ENCODE measurements around the gene MBNL3.
"Not testable (repeated sequence)": the region's sequence is repeated elsewhere in the genome, so short reads cannot be mapped to it uniquely, and the experiment has no call there.

The MBNL3 gene

DNA sequence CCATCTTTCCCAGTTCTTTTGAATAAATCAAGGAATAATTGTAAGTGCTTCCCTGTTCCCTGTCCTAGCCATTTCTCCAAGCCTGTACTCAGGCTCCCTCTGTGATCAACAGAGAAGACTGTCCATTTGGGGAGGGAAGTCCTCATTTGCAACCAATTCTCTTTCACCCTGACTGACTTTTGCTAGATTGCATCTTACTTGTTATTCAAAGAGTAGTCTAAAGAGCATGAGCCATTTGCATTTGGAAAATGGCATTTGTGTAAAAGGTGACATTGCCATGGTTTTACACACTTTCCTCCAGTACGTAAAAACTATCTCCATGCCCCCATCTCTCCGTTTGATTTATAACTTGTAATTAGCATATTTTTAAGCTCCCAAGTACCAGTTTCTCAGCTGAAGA, 110.6 kb downstream of the MBNL3 start:
- no peak for DNase-seq (ENCODE audit: low read depth in 2 of 2)

DNA sequence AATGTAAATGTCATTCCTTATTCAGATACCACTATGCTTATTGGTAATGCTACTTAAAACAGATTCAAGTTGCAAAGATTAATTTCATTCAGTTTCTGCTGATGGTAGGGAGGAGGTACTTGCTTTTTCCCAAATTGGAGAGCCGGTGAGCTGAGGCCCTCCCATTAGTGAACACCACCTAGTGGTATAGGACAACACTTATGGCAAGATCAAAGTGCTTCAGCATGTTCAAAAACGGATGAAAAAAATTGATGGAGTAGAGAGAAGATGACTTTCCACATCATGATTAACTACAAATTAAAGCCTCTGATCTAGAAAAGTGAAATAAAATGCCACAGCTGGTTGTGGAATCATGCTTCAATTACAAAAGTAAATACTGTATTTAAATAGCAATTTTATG, 112.9 kb downstream of the MBNL3 start:
- no peak for DNase-seq (ENCODE audit: low read depth in 2 of 2)

DNA sequence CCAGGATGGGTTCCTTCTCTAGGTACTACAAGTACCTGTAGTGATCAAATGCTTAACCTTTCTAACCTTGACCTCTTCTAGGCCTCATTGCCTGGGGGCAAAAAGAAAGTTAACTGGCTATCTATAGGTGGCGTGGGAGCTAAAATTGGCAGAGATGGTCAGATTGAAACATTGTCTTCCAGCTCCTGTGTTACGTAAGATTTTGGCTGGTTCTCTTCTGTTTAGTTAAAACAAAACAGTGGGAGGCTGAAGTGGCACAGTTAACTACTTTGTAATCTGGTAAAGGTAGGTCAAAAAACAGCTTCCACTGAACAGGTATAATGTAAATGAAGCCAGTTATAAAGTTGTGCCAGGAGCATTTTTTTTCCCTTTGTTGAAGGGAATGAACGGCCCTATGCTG, 115.2 kb downstream of the MBNL3 start:
- no peak for DNase-seq (ENCODE audit: low read depth in 2 of 2)

DNA sequence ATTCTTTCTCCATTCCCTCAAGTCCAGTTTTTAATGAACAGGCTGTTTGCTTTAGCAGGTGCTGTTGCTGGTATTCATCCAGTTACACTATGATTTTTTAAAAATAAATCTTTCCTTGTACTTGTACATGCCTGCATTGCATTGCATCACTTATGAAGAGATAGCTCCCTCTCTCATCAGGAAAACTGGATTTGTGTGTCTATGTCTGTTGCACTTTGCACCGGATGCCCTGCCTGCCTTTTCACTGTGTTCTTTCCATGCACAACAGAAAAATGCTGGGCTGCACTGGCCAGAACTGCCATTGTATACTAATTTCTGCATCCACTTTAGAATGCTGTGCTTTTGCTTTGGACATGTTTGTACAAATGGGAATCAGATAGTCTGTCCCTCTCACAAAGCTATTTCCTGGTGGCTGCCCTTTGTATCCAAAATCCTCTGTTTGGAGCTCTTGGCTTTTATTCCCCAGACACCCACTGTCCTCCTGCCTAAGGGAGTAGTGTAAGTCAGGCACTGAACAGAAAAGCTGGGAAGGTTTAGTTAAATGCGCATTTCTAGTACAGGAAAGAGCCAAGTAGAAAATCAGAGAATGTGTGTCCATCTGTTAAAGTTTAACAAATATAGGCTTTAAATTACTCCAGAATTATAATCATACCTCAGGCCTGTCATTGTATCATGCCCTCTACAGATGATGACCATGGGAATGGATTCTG, 119.1 kb downstream of the MBNL3 start:
- no peak for DNase-seq (ENCODE audit: low read depth in 2 of 2)

DNA sequence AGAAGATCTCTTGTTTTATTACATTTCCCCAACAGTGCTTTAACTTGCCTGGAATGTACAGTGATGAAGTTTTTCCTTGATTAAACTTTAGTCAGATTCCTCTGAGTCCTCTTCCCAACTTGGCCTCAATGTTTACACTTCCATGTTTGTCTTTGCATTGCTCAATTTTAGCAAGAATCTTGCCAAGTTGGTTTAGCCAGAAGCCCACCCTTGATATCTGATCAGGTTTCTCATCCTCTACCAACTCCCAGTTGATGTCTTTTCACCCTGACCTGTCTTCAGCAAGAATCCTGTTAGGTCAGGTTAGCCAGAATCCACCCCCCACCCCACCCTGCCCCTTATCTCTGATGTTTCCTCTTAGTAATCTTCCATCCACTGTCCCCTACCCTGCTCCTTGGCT, 120.9 kb downstream of the MBNL3 start:
- no peak for DNase-seq (ENCODE audit: low read depth in 2 of 2)

DNA sequence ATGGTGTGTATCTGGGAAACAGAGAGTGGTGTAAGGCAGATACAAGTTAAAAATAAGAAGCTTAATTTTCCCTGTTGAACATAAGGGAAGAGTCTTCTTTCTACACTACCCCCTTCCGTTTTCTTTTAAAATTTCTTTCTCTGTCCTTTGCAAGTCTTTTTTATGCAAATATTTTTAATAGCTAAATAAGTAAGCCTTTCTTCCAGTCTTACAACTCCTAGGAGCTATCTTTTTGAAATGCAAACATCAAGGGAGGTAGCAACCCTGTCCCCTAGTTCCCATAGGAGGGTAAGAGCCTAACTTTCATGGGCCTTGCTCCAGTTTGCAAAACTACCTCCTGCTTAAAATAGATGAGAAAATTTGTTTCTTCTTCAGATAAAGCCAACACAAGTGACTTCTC, 121.5 kb downstream of the MBNL3 start:
- DNase-seq (ENCODE audit: low read depth in 2 of 2), result no peak

DNA sequence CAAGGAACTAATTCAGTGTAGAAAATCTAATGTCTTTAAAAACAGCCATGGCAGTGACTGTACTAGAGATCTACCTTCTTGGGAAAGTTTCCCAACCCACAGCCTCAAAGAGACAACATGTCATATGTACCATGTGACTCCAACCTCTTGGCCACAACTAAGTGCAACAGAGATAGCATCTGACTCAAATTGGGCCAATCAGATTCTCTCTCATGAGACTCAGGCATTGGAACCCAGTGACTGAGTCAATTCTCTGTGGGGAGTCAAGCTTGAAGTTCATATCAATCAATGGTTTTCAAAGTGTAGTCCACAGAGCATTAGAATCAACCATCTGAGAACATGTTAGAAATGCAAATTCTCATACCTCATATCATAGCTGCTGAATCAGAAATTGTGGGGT, 123.3 kb downstream of the MBNL3 start:
- DNase-seq (ENCODE audit: low read depth in 2 of 2), result no peak

DNA sequence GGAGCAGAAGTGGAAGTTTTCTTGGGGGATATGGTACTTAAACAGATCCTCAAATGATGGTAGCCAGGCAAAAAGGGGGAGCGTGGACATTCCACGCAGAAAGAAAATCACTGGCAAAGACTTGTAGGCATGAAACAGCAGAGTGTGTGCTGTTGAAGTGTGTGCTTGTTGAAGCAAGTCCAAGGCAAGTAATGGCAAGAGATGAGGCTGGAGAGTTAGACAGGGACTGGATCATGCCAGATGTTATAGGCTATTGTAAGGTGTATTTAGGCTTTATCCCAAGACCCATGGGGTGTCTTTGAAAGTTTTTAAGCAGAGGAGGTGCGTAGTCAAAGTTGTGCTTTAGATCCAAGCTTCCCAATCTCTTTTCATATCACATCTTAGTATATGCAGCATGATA, 124.5 kb downstream of the MBNL3 start:
- DNase-seq (ENCODE audit: low read depth in 2 of 2), result no peak

DNA sequence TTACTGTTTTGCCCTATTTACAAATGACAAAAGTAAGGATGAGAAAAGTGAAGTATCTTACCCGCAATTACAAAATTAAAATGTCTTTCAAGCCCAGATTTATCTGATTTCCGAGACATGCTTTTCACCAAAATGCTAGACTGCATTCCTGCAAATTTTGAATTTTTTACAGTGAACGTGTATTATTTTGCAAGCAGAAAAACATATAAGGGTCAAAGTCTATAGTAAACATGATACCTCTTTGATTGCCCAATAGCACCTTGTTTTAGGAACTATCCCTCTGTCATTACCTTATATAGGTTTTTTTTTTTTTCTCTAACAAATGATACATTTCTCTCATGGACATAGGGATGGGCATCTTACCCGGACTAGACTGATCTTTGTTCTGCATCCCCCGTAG, 135.4 kb downstream of the MBNL3 start:
- DNase-seq (ENCODE audit: low read depth in 2 of 2), result no peak

DNA sequence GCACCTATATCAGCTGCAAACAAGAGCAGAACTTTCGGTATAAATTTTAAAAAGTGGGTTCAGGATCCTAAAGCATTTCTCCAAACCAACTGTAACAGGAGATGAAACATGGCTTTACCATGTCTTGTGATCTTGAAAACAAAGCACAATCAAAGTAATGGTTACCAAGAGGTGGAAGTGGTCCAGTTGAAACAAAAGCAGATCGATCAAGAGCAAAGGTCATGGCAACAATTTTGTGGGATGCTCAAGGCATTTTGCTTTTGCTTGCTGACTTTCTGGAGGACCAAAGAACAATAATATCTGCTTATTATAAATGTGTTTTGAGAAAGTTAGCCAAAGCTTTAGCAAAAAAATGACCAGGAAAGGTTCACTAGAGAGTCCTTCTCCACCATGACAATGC, 152.7 kb downstream of the MBNL3 start:
- no peak for DNase-seq (ENCODE audit: low read depth in 2 of 2)

DNA sequence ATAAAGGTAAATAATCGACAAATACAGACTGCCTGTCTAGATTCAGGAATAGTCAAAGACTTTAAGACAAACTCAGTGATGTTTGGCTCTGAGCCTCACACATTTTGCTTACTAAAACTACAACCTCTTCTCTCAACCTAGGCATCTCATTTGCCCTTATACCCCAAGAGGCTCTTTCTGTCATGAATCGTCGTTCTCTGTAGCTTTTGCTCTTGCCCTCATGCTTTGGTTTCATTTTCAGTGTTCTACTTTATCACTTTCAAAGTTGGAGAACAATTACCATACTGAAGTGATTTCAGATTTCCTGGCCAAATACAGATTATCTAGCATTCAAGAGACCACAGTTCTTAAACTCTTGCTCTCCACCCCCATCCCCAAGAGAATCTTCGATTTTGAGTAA, 155.5 kb downstream of the MBNL3 start:
- DNase-seq (ENCODE audit: low read depth in 2 of 2), result no peak

DNA sequence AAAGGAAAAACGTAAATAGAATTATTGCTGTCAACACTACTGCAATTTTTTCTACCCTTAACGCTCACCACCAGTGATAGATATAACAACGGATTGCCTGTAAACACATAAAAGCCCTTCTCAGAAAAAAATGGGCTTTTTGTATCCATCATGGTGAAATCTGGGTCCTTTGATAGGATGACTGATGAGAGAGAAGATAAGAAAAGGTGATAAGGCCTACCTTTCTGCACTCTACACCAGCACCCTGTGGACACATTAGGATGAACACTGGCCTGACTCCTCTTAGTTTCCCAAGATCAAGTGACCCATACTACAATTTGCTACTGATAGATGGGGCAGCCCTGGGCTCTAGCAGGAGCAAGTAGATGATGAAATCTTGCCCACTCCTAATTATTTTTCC, 157.3 kb downstream of the MBNL3 start:
- DNase-seq (ENCODE audit: low read depth in 2 of 2), result no peak

DNA sequence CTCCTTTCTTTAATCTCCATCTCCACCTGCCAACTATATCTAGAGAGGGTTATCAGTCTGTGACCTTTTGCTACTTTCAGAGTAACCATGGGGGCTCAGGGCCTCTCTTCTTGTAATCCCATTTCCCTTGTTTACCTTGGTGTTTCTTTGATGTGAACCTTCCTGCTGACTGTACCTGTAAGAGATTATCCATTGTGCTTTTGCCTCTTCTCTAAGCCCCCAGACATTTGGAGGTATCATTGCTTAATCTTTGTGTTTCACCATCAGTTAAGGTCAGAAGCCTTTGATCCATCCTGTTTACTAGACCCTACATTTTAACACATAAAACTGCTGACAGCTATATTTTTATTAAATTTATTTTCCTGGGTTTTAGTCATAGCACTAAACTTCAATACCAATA, 157.8 kb downstream of the MBNL3 start:
- no peak for DNase-seq (ENCODE audit: low read depth in 2 of 2)

DNA sequence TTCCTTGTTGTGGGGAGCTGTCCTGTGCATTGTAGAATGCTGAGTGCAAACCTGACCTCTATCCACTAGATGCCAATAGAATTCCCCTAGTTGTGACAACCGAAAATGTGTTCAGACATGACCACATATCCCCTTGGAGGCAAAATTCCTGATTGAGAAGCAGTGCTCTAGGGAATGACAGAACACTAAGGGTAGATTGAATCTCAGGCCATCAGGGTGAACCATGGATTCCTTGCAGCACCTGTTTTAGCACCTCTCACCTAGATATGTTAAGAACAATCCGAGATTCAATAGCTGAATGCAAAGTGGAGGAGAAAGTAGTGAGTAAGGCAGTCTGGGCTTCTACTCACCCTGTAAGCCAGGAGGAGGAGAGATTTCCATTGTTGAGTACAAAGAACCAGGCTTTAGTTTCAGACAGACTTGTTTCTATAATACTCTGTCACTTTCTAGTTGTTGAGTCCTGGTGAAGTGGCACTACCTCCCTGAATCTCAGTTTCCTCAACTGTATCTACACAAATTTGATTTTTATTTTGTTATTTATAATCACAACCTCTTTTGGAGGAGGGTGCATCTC, 158.6 kb downstream of the MBNL3 start:
- DNase-seq (ENCODE audit: low read depth in 2 of 2), result no peak

DNA sequence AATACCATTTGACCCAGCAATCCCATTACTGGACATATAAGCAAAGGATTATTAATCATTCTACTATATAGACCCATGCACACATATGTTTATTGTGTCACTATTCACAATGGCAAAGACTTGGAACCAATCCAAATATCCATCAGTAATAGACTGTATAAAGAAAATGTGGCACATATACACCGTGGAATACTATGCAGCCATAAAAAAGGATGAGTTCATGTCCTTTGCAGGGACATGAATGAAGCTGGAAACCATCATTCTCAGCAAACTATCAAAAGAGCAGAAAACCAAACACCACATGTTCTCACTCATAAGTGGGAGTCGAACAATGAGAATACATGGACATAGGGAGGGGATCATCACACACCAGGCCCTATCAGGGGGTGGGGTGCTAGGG, 161.9 kb downstream of the MBNL3 start:
- not testable (repeated sequence) for DNase-seq (ENCODE audit: low read depth in 2 of 2)

Data from stimulated activated CD8-positive, alpha-beta memory T cell treated with anti-CD3 and anti-CD28 coated beads, Interleukin-2, amount 100 ng/mL, for 1 hour (primary cell).